Measurements from ENCODE around the gene FARP1.
"Not testable (repeated sequence)": the region's sequence is repeated elsewhere in the genome, so short reads cannot be mapped to it uniquely, and the experiment has no call there.

The FARP1 gene

DNA sequence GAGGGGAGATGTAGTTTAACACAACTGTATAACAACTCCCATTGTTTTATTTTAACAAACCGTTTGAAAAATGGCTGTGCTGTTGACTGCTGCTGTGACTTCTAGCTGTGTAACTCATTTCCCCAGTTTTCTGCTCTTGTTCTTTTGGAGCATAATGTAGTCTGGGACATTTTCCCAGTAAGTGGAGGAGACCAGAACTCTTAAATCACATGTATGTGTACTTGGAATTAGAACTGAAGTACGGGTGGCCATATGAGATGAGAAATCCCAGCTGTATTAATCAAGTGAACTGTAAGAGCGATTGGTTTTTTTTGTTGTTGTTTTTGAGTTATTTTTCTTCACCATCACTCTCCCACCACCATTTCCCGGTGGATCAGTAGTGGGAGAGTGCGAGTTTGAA is 83.6 kb downstream of the FARP1 start:
- Histone ChIP-seq H4K12ac (ENCODE audit: low read depth, low read length) (no peak overlapping the region), H2BK12ac (ENCODE audit: low read length) (no peak overlapping the region), H3K4me2 (ENCODE audit: low read length) (no peak overlapping the region), H3K4me1 (ENCODE audit: control insufficient read depth in 1 of 2, insufficient read depth in 2 of 2, low read length in 2 of 2) (peaks cover 0 to 6% of the 10 kb centered on the region in 2 experiments), H3K4ac (ENCODE audit: low read depth, low read length) (no peak overlapping the region), H3K9me3 (ENCODE audit: insufficient read depth, low read depth, low read length) (no peaks in the 10 kb centered on the region), H3K27ac (ENCODE audit: low read depth, low read length) (no peak overlapping the region), H3K27me3 (ENCODE audit: insufficient read depth, low read length) (no peaks in the 10 kb centered on the region), H3K4me3 (ENCODE audit: low read depth, low read length) (no peak overlapping the region), H3K36me3 (ENCODE audit: control insufficient read depth in 1 of 2, insufficient read depth in 2 of 2, low read length in 2 of 2) (peaks cover 2 to 5% of the 10 kb centered on the region in 2 experiments), H3K23ac (ENCODE audit: low read length) (no peak overlapping the region), H2AFZ (ENCODE audit: insufficient read depth, low read length, poor library complexity) (no peak overlapping the region), H3K14ac (ENCODE audit: low read length) (no peak overlapping the region), H3K9ac (ENCODE audit: low read length) (no peak overlapping the region), H4K8ac (ENCODE audit: low read depth, low read length) (no peak overlapping the region), H2AK5ac (ENCODE audit: low read length) (no peak overlapping the region), H3K79me1 (ENCODE audit: low read length) (no peaks in the 10 kb centered on the region), H3K18ac (ENCODE audit: low read length) (no peak overlapping the region), H2BK5ac (ENCODE audit: low read depth, low read length, poor library complexity) (no peak overlapping the region), H4K91ac (ENCODE audit: low read depth, low read length) (no peak overlapping the region), H3K79me2 (ENCODE audit: control insufficient read depth, insufficient read depth, low read length, poor library complexity) (no peaks in the 10 kb centered on the region), H2BK120ac (ENCODE audit: insufficient read depth, low read length, poor library complexity) (no peak overlapping the region)
- WGBS (ENCODE audit: extremely low coverage, insufficient coverage, insufficient read length) = no CpG with 5 or more reads among the region's 5 CpGs
- DNase-seq = no peak

DNA sequence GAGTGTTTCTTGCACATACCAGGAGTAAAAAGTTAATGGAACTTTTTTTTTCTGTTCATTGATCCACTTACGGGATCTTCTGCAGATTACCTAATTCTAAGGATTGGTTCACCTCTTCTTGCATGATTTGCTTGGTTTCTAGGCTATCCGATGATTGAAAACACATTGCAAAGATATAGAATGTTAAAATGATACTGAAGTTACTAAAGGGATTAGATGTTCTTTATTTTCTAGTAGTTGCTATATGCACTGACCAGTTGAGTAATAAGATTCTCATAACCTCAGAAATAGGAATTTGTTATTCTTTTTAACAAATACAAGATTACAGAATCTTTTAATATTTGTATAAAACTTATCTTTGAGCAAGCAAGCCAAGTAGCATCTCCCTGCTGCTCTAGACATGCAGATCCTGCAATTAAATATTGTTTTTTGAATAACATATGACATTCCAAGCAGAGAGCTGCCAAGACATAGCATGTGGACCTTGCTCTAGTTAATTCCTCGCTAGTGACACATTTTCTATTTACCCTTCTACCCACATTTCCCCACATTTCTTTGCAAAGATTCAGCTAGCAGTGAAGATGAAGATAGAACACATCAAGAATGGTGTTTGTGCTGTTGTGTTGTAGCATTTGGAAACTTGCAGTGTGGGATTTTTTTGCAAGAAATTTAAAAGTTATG is 85.9 kb downstream of the FARP1 start:
- Histone ChIP-seq H3K4me1 (ENCODE audit: control insufficient read depth in 1 of 2, insufficient read depth in 2 of 2, low read length in 2 of 2) (no peaks in the 10 kb centered on the region), H3K79me1 (ENCODE audit: low read length) (no peaks in the 10 kb centered on the region), H3K4me2 (ENCODE audit: low read length) (no peak overlapping the region), H4K8ac (ENCODE audit: low read depth, low read length) (no peak overlapping the region), H3K9me3 (ENCODE audit: insufficient read depth, low read depth, low read length) (no peaks in the 10 kb centered on the region), H3K4me3 (ENCODE audit: low read depth, low read length) (no peak overlapping the region), H2BK120ac (ENCODE audit: insufficient read depth, low read length, poor library complexity) (no peak overlapping the region), H3K23ac (ENCODE audit: low read length) (no peak overlapping the region), H3K14ac (ENCODE audit: low read length) (no peak overlapping the region), H3K79me2 (ENCODE audit: control insufficient read depth, insufficient read depth, low read length, poor library complexity) (no peaks in the 10 kb centered on the region), H3K27ac (ENCODE audit: low read depth, low read length) (no peak overlapping the region), H2BK12ac (ENCODE audit: low read length) (no peak overlapping the region), H3K18ac (ENCODE audit: low read length) (no peak overlapping the region), H2AK5ac (ENCODE audit: low read length) (no peak overlapping the region), H2BK5ac (ENCODE audit: low read depth, low read length, poor library complexity) (no peak overlapping the region), H3K36me3 (ENCODE audit: control insufficient read depth in 1 of 2, insufficient read depth in 2 of 2, low read length in 2 of 2) (peaks cover 2 to 5% of the 10 kb centered on the region in 2 experiments), H4K12ac (ENCODE audit: low read depth, low read length) (no peak overlapping the region), H4K91ac (ENCODE audit: low read depth, low read length) (no peak overlapping the region), H3K27me3 (ENCODE audit: insufficient read depth, low read length) (no peaks in the 10 kb centered on the region), H3K4ac (ENCODE audit: low read depth, low read length) (no peak overlapping the region), H3K9ac (ENCODE audit: low read length) (no peak overlapping the region), H2AFZ (ENCODE audit: insufficient read depth, low read length, poor library complexity) (no peak overlapping the region)
- no CpG with 5 or more reads among the region's 3 CpGs for WGBS (ENCODE audit: extremely low coverage, insufficient coverage, insufficient read length)
- DNase-seq = peak in 1 of 2 donors; percentile 69

DNA sequence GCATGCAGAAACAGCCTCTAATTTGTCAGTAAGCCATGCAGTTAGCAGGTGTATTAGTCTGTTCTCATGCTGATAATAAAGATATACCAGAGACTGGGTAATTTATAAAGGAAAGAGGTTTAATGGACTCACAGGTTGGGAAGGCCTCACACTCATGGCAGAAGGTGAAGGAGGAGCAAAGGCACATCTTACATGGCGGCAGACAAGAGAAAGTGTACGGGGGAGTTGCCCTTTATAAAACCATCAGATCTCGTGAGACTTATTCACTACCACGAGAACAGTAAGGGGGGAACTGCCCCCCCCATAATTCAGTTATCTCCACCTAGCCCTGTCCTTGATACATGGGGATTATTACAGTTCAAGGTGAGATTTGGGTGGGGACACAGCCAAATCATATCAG is 87.9 kb downstream of the FARP1 start:
- H3K27ac ChIP-seq (ENCODE audit: low read depth, low read length); H3K4ac ChIP-seq (ENCODE audit: low read depth, low read length); H2BK120ac ChIP-seq (ENCODE audit: insufficient read depth, low read length, poor library complexity); H3K36me3 ChIP-seq (ENCODE audit: control insufficient read depth in 1 of 2, insufficient read depth in 2 of 2, low read length in 2 of 2); H2BK12ac ChIP-seq (ENCODE audit: low read length); H2AFZ ChIP-seq (ENCODE audit: insufficient read depth, low read length, poor library complexity); H4K12ac ChIP-seq (ENCODE audit: low read depth, low read length); H3K14ac ChIP-seq (ENCODE audit: low read length); H3K79me1 ChIP-seq (ENCODE audit: low read length); H2BK5ac ChIP-seq (ENCODE audit: low read depth, low read length, poor library complexity); DNase-seq; H3K27me3 ChIP-seq (ENCODE audit: insufficient read depth, low read length); H4K91ac ChIP-seq (ENCODE audit: low read depth, low read length); H3K18ac ChIP-seq (ENCODE audit: low read length); H3K79me2 ChIP-seq (ENCODE audit: control insufficient read depth, insufficient read depth, low read length, poor library complexity); H3K4me2 ChIP-seq (ENCODE audit: low read length); H4K8ac ChIP-seq (ENCODE audit: low read depth, low read length); H2AK5ac ChIP-seq (ENCODE audit: low read length); H3K9ac ChIP-seq (ENCODE audit: low read length); H3K4me3 ChIP-seq (ENCODE audit: low read depth, low read length); H3K9me3 ChIP-seq (ENCODE audit: insufficient read depth, low read depth, low read length); H3K4me1 ChIP-seq (ENCODE audit: control insufficient read depth in 1 of 2, insufficient read depth in 2 of 2, low read length in 2 of 2); H3K23ac ChIP-seq (ENCODE audit: low read length): not testable (repeated sequence)
- WGBS (ENCODE audit: extremely low coverage, insufficient coverage, insufficient read length) = no CpG with 5 or more reads among the region's 4 CpGs

DNA sequence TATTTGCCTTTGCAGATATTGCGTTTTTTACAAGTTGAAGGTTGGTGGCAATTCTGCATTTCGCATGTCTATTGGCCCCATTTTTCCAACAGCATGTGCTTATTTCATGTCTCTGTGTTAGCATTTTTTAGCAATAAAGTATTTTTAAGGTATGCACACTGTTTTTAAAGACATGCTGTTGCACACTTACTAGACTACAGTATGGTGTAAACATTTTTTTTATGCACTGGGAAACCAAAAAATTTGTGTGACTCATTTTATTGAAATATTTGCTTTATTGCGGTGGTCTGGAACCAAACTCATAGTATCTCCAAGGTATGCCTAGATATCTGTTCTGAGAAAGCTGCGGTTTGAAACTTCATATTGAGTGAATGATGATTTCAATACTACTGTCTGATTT is 89.6 kb downstream of the FARP1 start:
- H3K23ac ChIP-seq (ENCODE audit: low read length) = no peak overlapping the region
- H2AFZ ChIP-seq (ENCODE audit: insufficient read depth, low read length, poor library complexity) = no peak overlapping the region
- DNase-seq = no peak
- no peaks in the 10 kb centered on the region for H3K79me2 ChIP-seq (ENCODE audit: control insufficient read depth, insufficient read depth, low read length, poor library complexity)
- H4K8ac ChIP-seq (ENCODE audit: low read depth, low read length) = no peak overlapping the region
- H3K27ac ChIP-seq (ENCODE audit: low read depth, low read length) = no peak overlapping the region
- H3K9me3 ChIP-seq (ENCODE audit: insufficient read depth, low read depth, low read length) = no peaks in the 10 kb centered on the region
- H3K36me3 ChIP-seq (ENCODE audit: control insufficient read depth in 1 of 2, insufficient read depth in 2 of 2, low read length in 2 of 2) = peaks cover 0 to 3% of the 10 kb centered on the region in 2 experiments
- H3K4me1 ChIP-seq (ENCODE audit: control insufficient read depth in 1 of 2, insufficient read depth in 2 of 2, low read length in 2 of 2) = no peaks in the 10 kb centered on the region
- H2BK120ac ChIP-seq (ENCODE audit: insufficient read depth, low read length, poor library complexity) = no peak overlapping the region
- H3K4me3 ChIP-seq (ENCODE audit: low read depth, low read length) = no peak overlapping the region
- H2AK5ac ChIP-seq (ENCODE audit: low read length) = no peak overlapping the region
- no peak overlapping the region for H3K18ac ChIP-seq (ENCODE audit: low read length)
- no peak overlapping the region for H2BK5ac ChIP-seq (ENCODE audit: low read depth, low read length, poor library complexity)
- WGBS (ENCODE audit: extremely low coverage, insufficient coverage, insufficient read length) = no CpG with 5 or more reads among the region's 4 CpGs
- H4K91ac ChIP-seq (ENCODE audit: low read depth, low read length) = no peak overlapping the region
- H3K4ac ChIP-seq (ENCODE audit: low read depth, low read length) = no peak overlapping the region
- H2BK12ac ChIP-seq (ENCODE audit: low read length) = no peak overlapping the region
- H3K79me1 ChIP-seq (ENCODE audit: low read length) = no peaks in the 10 kb centered on the region
- no peak overlapping the region for H3K9ac ChIP-seq (ENCODE audit: low read length)
- H3K27me3 ChIP-seq (ENCODE audit: insufficient read depth, low read length) = no peaks in the 10 kb centered on the region
- no peak overlapping the region for H4K12ac ChIP-seq (ENCODE audit: low read depth, low read length)
- H3K14ac ChIP-seq (ENCODE audit: low read length) = no peak overlapping the region
- H3K4me2 ChIP-seq (ENCODE audit: low read length) = no peak overlapping the region

Data from trophoblast cell (in vitro differentiated cells and primary cell).